ENCODE measurements around the gene NCOA3.
"Not testable (repeated sequence)": the region's sequence is repeated elsewhere in the genome, so short reads cannot be mapped to it uniquely, and the experiment has no call there.

NCOA3 gene

DNA sequence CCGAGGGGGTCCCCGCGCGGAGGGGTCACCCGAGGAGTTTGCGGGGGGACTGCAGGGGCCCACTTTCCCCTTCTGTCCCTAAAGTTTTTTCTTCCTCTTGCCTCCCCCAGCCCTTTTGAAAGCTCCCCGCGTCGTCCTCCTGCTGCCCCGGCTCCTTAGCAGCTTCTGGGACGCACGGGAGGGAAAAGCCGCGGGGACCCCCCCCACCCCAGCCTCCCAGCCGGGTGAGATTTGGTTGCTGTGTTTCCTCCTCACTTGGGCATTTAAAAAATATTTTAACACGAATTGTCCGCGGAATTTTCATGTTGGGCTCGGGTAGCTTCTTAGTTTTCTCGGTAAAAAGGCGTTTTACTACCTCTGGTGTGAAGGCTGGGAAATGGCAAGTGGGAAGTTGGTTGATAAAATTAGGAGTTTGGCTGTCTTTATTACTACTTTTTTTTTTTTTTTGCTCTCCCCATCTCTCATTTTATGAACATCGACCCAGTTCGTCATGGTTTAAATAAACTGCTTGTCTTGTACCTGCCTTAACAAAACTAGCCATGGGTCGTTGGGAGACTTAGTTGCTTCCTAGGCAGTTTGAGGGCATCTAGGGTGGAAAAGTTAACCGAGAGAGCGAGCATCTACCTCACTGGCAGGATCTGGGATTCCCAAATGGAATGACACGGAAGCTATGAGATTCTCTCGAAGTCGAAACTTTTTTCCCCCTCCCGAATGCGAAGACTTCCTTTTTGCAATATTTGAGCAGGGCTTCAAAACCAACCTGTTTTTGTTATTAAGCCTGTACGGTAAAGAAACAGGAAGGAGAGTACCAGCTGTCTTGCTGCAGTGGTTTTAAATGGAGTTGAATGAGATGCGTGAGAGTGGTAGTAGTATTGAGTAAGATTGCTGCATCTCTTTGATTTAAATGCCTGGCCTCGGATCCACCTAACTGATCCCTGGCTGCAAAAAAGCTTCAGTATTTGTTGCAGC is 868 bp downstream of the NCOA3 start:
- DNase-seq = no peak

- no peak for DNase-seq
These were observed 2.0 kb downstream of the NCOA3 start for GRCh38 chr20:47503685-47504084.

GRCh38 chr20:47506335-47506734 is 4.6 kb downstream of the NCOA3 start:
- no peak for DNase-seq

DNA sequence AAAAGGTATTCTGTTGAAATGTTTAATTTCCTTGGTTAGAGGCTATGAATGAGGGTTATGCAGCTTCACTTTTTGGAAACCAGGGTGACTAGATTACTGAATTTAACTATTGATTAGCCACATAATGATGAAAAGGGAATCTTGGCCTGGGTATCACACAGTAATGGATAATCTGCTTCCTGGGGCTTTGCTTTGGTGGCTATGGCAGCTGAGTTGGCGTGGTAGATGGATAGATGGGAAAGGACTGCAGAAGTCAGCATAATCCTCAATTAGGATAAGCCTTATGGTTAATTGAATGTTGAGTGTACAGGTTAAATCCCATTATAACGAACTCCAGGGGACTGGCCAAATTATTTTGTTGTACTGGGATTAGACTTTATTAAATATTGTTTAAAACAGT is 5.2 kb downstream of the NCOA3 start:
- no peak for DNase-seq

DNA sequence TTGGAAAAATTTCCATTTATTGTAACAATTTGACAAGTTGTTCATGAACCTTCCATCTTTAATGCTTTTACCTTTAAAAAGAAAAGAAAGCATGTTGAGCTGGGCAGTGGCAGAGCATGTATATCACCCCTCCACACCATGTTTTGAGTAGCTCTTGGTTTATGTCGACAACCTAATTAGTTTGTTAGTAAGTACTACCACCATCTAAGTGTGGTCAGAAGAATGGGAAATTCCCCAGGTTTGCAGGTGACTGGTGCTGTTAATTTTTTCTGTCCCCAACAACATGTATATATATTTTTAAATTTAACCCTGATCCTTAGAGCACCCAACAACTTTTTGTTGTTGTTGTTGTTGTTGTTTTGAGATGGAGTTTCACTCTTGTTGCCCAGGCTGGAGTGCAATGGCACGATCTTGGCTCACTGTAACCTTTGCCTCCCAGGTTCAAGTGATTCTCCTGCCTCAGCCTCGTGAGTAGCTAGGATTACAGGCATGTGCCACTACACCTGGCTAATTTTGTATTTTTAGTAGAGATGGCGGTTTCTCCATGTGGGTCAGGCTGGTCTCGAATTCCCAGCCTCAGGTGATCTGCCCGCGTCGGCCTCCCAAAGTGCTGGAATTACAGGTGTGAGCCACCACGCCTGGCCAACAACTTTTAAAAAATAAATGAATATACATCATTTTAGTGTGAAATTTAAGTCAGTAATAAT is 5.7 kb downstream of the NCOA3 start:
- DNase-seq = not testable (repeated sequence)

DNA sequence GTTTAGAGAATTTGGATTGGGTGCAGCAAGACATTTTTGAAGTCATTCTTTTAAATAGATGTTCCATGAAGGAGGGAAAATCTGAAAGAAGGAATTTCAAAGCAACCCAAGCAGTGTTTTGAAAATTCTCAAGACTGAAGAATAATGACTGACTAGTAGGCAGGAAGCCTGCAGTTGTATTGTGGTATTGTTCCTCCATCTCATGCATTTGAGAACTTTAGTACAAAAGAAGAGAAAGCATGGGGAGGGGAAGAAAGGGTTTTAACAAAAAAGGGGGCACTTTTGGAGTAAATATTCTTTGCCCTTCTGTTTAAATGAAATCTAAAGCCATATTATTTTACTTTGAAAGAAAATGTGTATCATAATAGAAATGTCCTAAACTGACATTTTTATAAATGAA is 6.6 kb downstream of the NCOA3 start:
- DNase-seq = no peak

DNA sequence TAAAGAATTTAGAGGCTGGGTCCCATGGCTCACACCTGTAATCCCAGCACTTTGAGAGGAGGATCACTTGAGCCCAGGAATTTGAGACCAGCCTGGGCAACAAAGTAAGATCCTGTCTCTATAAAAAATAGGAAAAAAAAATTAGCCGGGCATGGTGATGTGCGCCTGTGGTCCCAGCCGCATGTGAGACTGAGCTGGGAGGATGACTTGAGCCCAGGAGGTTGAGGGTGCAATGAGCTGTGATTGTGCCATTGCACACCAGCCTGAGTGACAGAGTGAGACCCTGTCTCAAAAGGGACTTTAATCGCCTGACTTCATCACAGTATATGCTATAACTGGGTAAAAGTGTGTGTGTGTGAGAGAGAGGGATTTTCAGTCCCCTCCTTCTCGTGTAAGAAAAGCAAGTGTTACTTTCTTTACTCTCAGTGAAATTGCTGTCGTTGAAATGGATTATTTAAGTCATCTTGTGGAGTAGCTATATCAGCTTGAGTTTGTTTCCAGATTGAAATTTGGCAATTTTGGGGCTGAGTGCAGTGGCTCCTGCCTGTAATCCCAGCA is 7.5 kb downstream of the NCOA3 start:
- DNase-seq = no peak

GRCh38 chr20:47509685-47510084 is 8.0 kb downstream of the NCOA3 start:
- DNase-seq = no peak

GRCh38 chr20:47515843-47516242 is 14.2 kb downstream of the NCOA3 start:
- no peak for DNase-seq

DNA sequence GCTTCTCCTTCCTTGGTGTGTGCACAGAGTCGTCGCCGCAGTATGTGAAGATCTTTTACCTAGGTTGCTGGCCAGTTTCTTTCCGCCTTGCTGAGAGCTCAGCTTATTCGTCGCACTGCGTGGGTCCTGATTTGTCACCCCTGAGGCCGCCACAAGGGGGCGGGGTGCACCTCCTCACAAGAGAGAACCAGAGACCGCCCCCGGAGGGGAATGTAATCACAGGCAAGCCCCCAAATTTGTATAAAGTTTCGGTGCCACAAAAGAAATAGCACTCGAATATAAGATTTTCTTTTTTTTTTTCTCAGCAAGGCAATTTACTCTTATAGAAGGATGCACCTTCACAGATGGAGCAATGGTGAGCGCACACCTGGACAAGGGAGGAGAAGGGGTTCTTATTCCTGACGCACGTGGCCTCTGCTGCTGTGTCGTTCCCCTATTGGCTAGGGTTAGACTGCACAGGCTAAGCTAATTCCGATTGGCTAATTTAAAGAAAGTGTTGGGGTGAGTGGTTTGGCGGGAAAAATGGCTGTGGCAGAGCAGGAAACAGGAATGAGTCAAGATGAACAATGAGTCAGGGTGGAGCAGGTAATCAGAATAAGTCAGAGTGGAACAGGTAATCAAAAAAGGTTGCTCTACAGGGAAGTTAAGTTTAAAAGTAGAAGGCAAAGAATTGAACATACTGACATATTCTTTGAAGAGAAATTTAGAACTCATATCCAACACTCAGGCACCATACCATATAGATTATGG is 19.5 kb downstream of the NCOA3 start:
- no peak for DNase-seq

DNA sequence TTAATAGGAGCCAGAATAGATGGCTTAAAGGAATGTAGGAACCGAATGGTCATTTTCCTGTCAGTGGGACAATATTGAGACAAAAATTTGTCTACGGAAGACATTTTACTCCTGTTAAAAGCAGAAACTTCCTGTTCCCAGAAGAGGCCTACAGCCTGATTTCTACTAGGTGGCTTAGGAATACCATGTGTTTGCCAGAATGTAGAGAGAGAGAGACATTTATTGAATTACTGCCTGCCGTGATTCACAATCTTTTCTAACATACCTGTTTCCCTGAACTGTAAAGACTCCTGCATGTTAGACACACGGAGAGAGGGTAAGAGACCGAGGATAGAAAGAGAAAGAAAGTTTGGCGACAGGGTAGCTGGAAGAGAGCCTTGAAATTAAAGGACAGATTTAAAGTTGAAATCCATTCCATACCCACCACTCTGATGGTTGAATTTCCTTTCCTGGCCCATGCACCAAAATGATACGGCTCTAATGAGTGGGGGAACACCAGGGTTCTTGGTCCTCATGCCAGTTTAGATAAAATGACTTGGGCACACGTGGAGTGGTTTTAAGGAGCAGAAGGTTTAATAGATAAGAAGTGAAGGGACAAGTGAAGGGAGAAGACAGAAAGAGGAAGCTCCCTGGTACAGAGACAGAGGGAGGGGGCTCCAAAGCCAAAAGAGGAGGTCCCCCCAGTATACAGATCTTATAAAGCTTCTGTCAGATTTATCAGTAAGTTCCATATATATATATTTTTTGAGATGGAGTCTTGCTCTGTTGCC is 22.5 kb downstream of the NCOA3 start:
- DNase-seq = no peak

GRCh38 chr20:47527004-47527800 is 25.5 kb downstream of the NCOA3 start:
- no peak for DNase-seq

GRCh38 chr20:47529840-47530239 is 28.2 kb downstream of the NCOA3 start:
- no peak for DNase-seq

- DNase-seq = no peak
These were observed 29.8 kb downstream of the NCOA3 start for GRCh38 chr20:47531458-47531857.

- DNase-seq = no peak
These were observed 30.3 kb downstream of the NCOA3 start for GRCh38 chr20:47532002-47532401.

DNA sequence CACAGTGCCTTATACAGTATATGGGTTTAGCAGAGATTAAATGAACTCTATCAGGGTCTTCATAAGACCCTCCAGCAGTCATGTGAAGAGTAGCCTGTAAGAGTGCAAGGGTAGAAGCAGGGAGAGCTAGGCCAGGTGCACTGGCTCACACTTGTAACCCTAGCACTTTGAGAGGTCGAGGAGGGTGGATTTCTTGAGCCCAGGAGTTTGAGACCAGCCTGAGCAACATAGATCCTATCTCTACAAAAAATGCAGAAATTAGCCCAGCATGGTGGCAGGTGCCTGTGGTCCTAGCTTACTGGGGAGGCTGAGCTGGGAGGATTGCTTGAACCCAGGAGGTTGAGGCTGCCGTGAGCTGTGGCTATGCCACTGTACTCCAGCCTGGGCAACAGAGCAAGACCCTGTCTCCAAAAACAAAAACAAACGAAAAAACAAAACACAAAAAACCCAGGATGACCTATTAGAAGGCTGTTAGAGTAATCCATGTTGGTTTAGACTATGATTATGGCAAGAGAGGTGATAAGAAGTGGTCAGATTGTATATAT is 31.9 kb downstream of the NCOA3 start:
- DNase-seq = no peak

DNA sequence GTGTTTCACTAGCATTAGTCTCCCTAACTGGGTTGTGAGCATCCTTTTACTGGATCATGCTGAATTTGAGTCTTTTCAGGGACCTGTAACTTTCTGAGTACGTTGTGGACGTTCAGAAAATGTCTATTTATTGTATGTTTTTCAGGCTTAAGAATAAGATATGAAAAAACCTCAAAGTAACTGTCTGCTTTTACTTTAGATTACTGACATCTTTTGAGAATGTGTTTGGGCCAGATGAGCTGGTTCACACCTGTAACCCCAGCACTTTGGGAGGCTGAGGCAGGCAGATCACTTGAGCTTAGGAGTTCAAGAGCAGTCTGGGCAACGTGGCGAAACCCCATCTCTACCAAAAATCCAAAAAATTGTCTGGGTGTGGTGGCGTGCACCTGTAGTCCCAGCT is 32.7 kb downstream of the NCOA3 start:
- no peak for DNase-seq

- no peak for DNase-seq
These were observed 33.4 kb downstream of the NCOA3 start for GRCh38 chr20:47535088-47535487.

- no peak for DNase-seq
These were observed 34.3 kb downstream of the NCOA3 start for GRCh38 chr20:47535994-47536393.

- no peak for DNase-seq
These were observed 39.0 kb downstream of the NCOA3 start for GRCh38 chr20:47540443-47541354.
